Caco-2 (cell line): ENCODE measurements around the gene BTRC. TPM values are rescaled to one million over a fixed set of nuclear protein-coding genes. Genes with fewer than 3 reads are reported as not detected.
"Not testable (repeated sequence)": the region's sequence is repeated elsewhere in the genome, so short reads cannot be mapped to it uniquely, and the experiment has no call there.

Source experiments
- BruUV-seq: library from RNA; stranded (reverse); fragments of 400-500 nt; replicated peaks from 2 replicates; lab custom pipeline; 2021; lab: Mats Ljungman, UMichigan
- CTCF ChIA-PET: fragments of 300-600 bp; sonication (Branson Sonifier 250); formaldehyde crosslinking; loops from one replicate; lab custom pipeline; 2022; ENCODE audit warnings: antibody characterized with exemption; lab: Charles Lee
- POLR2A ChIA-PET: fragments of 300-600 bp; sonication (Branson Sonifier 250); formaldehyde crosslinking; loops from one replicate; lab custom pipeline; 2022; ENCODE audit warnings: antibody characterized with exemption; lab: Charles Lee
- DNase-seq, 2 experiments: peaks; one replicate each; pipeline versions ENCODE4 v3.0.0 to v3.0.0-alpha.2; 2020 to 2022
- H3K27me3 ChIP-seq: replicated peaks from 2 replicates; pipeline ENCODE4 v1.6.0; 2011; ENCODE audit warnings: low read length; ENCODE audit not compliant: control insufficient read depth, insufficient read depth
- H3K36me3 ChIP-seq: 2 replicates; pipeline ENCODE4 v1.5.1; 2011; ENCODE audit warnings: low read length; ENCODE audit not compliant: control insufficient read depth, insufficient read depth
- H3K4me1 ChIP-seq: fragments of 250-450 bp; sonication (Bioruptor Pico); 2 replicates; pipeline ENCODE4 v1.5.1; 2020; ENCODE audit warnings: mild to moderate bottlenecking
- H3K4me3 ChIP-seq: 2 replicates; pipeline ENCODE4 v1.5.1; 2011; ENCODE audit warnings: low read depth, mild to moderate bottlenecking, control low read depth, low read length
- H3K9me3 ChIP-seq: fragments of 250-450 bp; sonication (Bioruptor Pico); 2 replicates; pipeline ENCODE4 v1.5.1; 2020; ENCODE audit warnings: mild to moderate bottlenecking, moderate library complexity
- H3K27ac Mint-ChIP-seq: one replicate; pipeline ENCODE4 v1.8.0; 2022; ENCODE audit warnings: mixed read lengths; ENCODE audit not compliant: unreplicated experiment
- H3K27me3 Mint-ChIP-seq: one replicate; pipeline ENCODE4 v1.8.0; 2022; ENCODE audit warnings: mixed read lengths; ENCODE audit not compliant: insufficient read depth, unreplicated experiment
- H3K36me3 Mint-ChIP-seq: one replicate; pipeline ENCODE4 v1.8.0; 2022; ENCODE audit warnings: mild to moderate bottlenecking, mixed read lengths; ENCODE audit not compliant: insufficient read depth, unreplicated experiment
- H3K4me1 Mint-ChIP-seq: one replicate; pipeline ENCODE4 v1.8.0; 2022; ENCODE audit warnings: low read depth, mixed read lengths; ENCODE audit not compliant: unreplicated experiment
- H3K4me3 Mint-ChIP-seq: one replicate; pipeline ENCODE4 v1.8.0; 2022; ENCODE audit warnings: mild to moderate bottlenecking, moderate library complexity, mixed read lengths; ENCODE audit not compliant: unreplicated experiment
- H3K9me3 Mint-ChIP-seq: one replicate; pipeline ENCODE4 v1.8.0; 2022; ENCODE audit warnings: mixed read lengths; ENCODE audit not compliant: unreplicated experiment
- intact Hi-C: fragments of 100-400 bp; cut with micrococcal nuclease; formaldehyde crosslinking; loops from one replicate; pipeline ENCODE4 v1.10.0; 2022; ENCODE audit not compliant: unreplicated experiment
- total RNA-seq: library from RNA; stranded (reverse); gene quantifications from 2 replicates; pipeline ENCODE4 v1.2.3, GENCODE V29; 2022
- TF ChIP-seq, protein P1 (sequence below), 2 experiments: fragments of 200-600 bp in 1 of 2; IDR thresholded peaks; 1 replicate in 1 of 2; 2 replicates in 1 of 2; pipeline versions ENCODE4 v1.5.1 to v1.8.0; 2011 to 2022; ENCODE audit warnings: antibody characterized with exemption in 1 of 2, control low read depth in 1 of 2, inconsistent platforms in 1 of 2, low read depth in 1 of 2, low read length in 1 of 2, mild to moderate bottlenecking in 1 of 2, moderate library complexity in 1 of 2; ENCODE audit not compliant: insufficient read depth in 1 of 2, severe bottlenecking in 1 of 2, unreplicated experiment in 1 of 2

Gene BTRC
- total RNA-seq, 1 experiment from 2014 or later: 19.6 TPM

DNA sequence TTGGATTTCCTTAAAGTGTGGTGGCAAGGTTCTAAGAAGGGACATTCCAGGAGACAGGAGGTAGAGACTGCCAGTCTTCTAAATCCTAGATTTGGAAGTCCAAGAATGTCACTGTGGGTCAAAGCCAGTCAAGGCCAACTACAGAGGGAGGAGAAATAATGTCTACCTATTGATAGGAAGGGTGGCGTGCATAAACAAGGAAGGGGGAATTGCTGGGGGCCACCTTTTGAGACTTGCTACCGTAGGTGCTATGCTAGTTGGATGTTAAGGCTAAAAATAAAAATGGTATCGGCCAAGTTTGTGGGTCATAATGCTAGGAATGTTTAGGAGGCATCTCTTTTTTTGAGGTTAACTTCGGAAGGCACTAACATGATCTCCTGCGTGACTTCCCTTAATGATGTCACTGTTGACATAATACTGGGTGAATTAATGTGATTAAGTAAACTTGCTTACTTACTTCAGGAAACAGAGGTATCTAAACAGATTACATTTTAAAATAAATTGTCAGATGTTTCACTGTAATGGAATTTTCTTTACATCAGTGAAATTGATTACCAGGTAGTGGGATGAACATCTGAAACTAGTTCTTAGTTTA lies 4.8 kb downstream of the BTRC start:
- H3K27me3 Mint-ChIP-seq: no peaks in the 10 kb centered on the region
- ChIA-PET POLR2A (no interaction called here), CTCF (no interaction called here)
- Histone ChIP-seq H3K4me3 (no peak overlapping the region), H3K36me3 (no peaks in the 10 kb centered on the region; the same call in 1 of the 2 replicates), H3K27me3 (no peaks in the 10 kb centered on the region), H3K9me3 (no peaks in the 10 kb centered on the region), H3K4me1 (peaks cover 8% of the 10 kb centered on the region; the same call in 1 of the 2 replicates)
- no peak overlapping the region for H3K4me3 Mint-ChIP-seq
- H3K9me3 Mint-ChIP-seq: no peaks in the 10 kb centered on the region
- DNase-seq: no peak
- no peaks in the 10 kb centered on the region for H3K36me3 Mint-ChIP-seq
- intact Hi-C loops: no loop called here
- BruUV-seq: no TSS peak
- no peak overlapping the region for H3K27ac Mint-ChIP-seq
- TF ChIP-seq, protein P1, sequence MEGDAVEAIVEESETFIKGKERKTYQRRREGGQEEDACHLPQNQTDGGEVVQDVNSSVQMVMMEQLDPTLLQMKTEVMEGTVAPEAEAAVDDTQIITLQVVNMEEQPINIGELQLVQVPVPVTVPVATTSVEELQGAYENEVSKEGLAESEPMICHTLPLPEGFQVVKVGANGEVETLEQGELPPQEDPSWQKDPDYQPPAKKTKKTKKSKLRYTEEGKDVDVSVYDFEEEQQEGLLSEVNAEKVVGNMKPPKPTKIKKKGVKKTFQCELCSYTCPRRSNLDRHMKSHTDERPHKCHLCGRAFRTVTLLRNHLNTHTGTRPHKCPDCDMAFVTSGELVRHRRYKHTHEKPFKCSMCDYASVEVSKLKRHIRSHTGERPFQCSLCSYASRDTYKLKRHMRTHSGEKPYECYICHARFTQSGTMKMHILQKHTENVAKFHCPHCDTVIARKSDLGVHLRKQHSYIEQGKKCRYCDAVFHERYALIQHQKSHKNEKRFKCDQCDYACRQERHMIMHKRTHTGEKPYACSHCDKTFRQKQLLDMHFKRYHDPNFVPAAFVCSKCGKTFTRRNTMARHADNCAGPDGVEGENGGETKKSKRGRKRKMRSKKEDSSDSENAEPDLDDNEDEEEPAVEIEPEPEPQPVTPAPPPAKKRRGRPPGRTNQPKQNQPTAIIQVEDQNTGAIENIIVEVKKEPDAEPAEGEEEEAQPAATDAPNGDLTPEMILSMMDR (IDR thresholded peaks at IDR 0.05; ENCODE audit: insufficient read depth in 1 of 2, low read depth in 1 of 2, low read length in 1 of 2, severe bottlenecking in 1 of 2, unreplicated experiment in 1 of 2): no peak
- peaks cover 9% of the 10 kb centered on the region for H3K4me1 Mint-ChIP-seq

DNA sequence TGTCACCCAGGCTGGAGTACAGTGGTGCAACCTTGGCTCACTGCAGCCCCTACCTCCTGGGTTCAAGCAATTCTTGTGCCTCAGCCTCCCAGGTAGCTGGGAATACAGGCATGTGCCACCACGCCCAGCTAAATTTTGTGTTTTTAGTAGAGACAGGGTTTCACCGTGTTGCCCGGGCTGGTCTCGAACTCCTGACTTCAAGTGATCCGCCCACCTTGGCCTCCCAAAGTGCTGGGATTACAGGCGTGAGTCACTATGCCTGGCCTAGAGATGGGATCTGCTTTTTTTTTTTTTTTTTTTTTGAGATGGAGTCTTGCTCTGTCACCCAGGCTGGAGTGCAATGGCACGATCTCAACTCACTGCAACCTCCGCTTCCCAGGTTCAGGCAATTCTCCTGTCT lies 6.1 kb downstream of the BTRC start:
- H3K27ac Mint-ChIP-seq, H3K4me3 Mint-ChIP-seq, H3K9me3 ChIP-seq, H3K36me3 Mint-ChIP-seq, BruUV-seq, POLR2A ChIA-PET, H3K4me3 ChIP-seq, H3K36me3 ChIP-seq, intact Hi-C loops, DNase-seq, H3K4me1 ChIP-seq, H3K4me1 Mint-ChIP-seq, H3K9me3 Mint-ChIP-seq, H3K27me3 ChIP-seq, H3K27me3 Mint-ChIP-seq, CTCF ChIA-PET: not testable (repeated sequence)

DNA sequence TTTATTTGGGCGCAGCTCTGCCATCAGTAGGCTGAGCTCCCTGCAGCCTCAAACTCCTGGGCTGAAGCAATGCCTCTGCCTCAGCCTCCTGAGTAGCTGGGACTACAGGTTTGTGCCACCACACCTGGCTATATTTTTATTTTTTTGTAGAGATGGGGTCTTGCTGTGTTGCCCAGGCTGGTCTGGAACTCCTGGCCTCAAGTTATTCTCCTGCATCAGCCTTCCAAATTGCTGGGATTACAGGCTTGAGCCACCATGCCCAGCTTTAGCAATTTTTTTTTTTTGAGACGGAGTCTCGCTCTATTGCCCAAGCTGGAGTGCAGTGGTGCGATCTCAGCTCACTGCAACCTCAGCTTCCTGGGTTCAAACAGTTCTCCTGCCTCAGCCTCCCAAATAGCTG lies 6.9 kb downstream of the BTRC start:
- H3K9me3 ChIP-seq, H3K4me1 ChIP-seq, H3K36me3 ChIP-seq, H3K4me3 Mint-ChIP-seq, H3K27ac Mint-ChIP-seq, H3K4me1 Mint-ChIP-seq, H3K4me3 ChIP-seq, POLR2A ChIA-PET, H3K9me3 Mint-ChIP-seq, DNase-seq, intact Hi-C loops, H3K27me3 Mint-ChIP-seq, H3K36me3 Mint-ChIP-seq, H3K27me3 ChIP-seq, CTCF ChIA-PET, BruUV-seq: not testable (repeated sequence)

DNA sequence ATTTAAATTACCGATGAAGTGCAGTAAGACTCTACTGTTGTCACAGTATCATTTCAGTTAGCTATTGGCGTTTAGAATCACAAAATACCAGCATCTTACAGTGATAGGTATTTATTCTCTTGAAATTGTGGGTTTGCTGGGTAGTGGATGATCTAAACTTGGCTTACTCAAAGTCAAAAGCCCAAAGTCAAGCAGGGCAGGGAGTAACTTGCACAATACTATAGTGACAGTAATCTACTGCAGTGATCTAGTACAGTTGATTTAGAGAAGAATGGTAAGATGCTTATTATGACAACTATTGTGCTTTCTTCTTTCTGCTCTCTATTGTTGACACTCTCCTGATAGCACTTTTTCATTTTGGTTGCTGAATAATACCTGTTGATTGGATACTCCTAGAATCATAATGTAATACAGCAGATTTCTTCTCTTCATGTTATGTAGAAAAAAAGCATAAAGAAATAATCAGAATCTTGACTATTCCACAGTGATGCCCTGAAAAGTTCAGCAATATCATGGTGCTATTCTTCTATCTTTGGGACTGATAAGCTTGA lies 10.0 kb downstream of the BTRC start:
- peaks cover 6% of the 10 kb centered on the region for H3K36me3 Mint-ChIP-seq
- no peak for DNase-seq
- intact Hi-C loops: no loop called here
- ChIA-PET CTCF (no interaction called here), POLR2A (no interaction called here)
- BruUV-seq: no TSS peak
- no peaks in the 10 kb centered on the region for H3K9me3 ChIP-seq
- no peaks in the 10 kb centered on the region for H3K36me3 ChIP-seq
- no peaks in the 10 kb centered on the region for H3K9me3 Mint-ChIP-seq
- no peak overlapping the region for H3K4me3 Mint-ChIP-seq
- no peaks in the 10 kb centered on the region for H3K27me3 ChIP-seq
- peaks cover 6% of the 10 kb centered on the region for H3K4me1 Mint-ChIP-seq
- no peak overlapping the region for H3K4me3 ChIP-seq
- TF ChIP-seq, protein P1 (IDR thresholded peaks at IDR 0.05; ENCODE audit: insufficient read depth in 1 of 2, low read depth in 1 of 2, low read length in 1 of 2, severe bottlenecking in 1 of 2, unreplicated experiment in 1 of 2): no peak
- H3K4me1 ChIP-seq: no peaks in the 10 kb centered on the region
- no peaks in the 10 kb centered on the region for H3K27me3 Mint-ChIP-seq
- no peak overlapping the region for H3K27ac Mint-ChIP-seq
